ENCODE data around the gene RAC2. TPM values are rescaled to one million over a fixed set of nuclear protein-coding genes. Genes with fewer than 3 reads are reported as not detected.

The RAC2 gene
- total RNA-seq (2014; rRNA removed) (50.5 and 54.5 TPM in 2 replicates), Bru-seq, nascent RNA (percentile 55 among the genes with signal in this experiment), BruChase-seq, experiment 1, labeled RNA remaining after a 6-hour chase (percentile 65 among the genes with signal in this experiment), BruChase-seq, experiment 2, labeled RNA remaining after a 2-hour chase (percentile 49 among the genes with signal in this experiment)
- long read RNA-seq, transcript RAC2-201 (7 exons, 1,482 nt), result major isoform, 19 of 31 reads
- long read RNA-seq, partial matches to known transcripts, result 3 of 31 reads
- long read RNA-seq, other reads (novel, unspliced or antisense), result 8 of 31 reads

DNA sequence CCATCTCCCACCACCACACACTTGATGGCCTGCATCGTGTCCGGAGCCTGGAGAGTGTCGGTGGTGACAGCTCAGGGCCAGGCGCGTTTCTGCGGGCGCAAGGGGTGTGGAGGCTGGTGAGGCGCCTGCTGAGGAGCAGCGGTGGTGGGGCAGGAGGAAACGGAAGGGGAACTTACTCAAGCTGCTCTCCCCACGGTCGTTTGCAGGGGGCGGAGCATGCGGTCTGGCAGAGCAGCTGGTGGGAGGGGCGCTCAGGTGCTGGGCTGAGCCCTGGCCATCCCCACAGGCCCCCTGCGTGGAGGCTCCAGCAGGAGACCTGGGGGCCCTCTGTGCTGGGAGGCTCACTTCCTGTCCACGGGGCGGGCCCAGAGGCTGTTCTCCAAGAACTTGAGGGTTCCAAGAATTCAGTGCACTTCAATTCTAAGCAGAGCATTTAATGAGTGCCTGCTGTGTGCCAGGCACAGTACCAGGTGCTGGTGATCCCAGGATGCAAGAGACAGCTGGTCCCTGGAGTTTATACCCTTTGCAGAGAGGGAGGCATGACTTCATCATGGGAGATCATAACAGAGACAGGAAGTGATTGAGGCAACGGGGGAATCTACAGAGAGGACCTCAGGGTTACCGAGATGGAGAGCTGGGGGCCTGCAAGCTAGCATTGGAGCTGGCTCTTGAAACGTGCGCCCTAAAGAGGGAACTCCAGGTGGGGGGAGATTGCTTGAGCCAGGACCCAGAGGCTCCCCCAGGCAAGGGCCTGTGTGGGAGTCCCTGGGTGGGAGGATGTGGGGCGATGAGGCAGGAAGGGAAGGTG, at the start of gene RAC2:
Gene RAC2 (minus strand): TSS at position 156 of the 808 bp plus-strand sequence. CDS start 121 bp downstream, at position 35.
- no peaks in the 10 kb centered on the region for H4K20me1 ChIP-seq (ENCODE audit: low read length)
- no peaks in the 10 kb centered on the region for H3K9me2 ChIP-seq (replicated peaks; ENCODE audit: low read length)
- H2AFZ ChIP-seq (ENCODE audit: low read length), result peak within 1 kb of the TSS; percentile 58
- POLR2A ChIA-PET (ENCODE audit: unreplicated experiment), result no interaction called here
- no peaks in the 10 kb centered on the region for H3K9me3 ChIP-seq (ENCODE audit: low read length)
- DNase-seq (peak; percentile 73), ATAC-seq (peak; percentile 82)
- H3K4me3 ChIP-seq (ENCODE audit: low read length), result peak within 1 kb of the TSS; percentile 93
- H3K4me1 ChIP-seq (ENCODE audit: insufficient read depth, low read length), result peaks cover 30% of the 10 kb centered on the region
- CTCF ChIA-PET, result interaction anchor here (0.9 kb wide), 1 partner anchor 14 kb away, joined by 4 read pairs; no protein-coding TSS in a partner anchor
- peaks cover 24% of the 10 kb centered on the region for H3K79me2 ChIP-seq (ENCODE audit: low read length)
- no TSS peak for BruUV-seq (replicated peaks)
- peak within 1 kb of the TSS; percentile 72 for H3K9ac ChIP-seq (ENCODE audit: low read length)
- intact Hi-C loops (cut with micrococcal nuclease), result no loop called here
- no peaks in the 10 kb centered on the region for H3K36me3 ChIP-seq (ENCODE audit: low read depth, low read length)
- H3K27me3 ChIP-seq (ENCODE audit: low read length), result no peaks in the 10 kb centered on the region
- TF ChIP-seq EZH2 (IDR thresholded peaks at IDR 0.05; ENCODE audit: low read length, unreplicated experiment), result no peak
- TF ChIP-seq EZH2phosphoT487 (IDR thresholded peaks at IDR 0.05; ENCODE audit: borderline replicate concordance, low read length), result no peak
- TF ChIP-seq, protein P1, sequence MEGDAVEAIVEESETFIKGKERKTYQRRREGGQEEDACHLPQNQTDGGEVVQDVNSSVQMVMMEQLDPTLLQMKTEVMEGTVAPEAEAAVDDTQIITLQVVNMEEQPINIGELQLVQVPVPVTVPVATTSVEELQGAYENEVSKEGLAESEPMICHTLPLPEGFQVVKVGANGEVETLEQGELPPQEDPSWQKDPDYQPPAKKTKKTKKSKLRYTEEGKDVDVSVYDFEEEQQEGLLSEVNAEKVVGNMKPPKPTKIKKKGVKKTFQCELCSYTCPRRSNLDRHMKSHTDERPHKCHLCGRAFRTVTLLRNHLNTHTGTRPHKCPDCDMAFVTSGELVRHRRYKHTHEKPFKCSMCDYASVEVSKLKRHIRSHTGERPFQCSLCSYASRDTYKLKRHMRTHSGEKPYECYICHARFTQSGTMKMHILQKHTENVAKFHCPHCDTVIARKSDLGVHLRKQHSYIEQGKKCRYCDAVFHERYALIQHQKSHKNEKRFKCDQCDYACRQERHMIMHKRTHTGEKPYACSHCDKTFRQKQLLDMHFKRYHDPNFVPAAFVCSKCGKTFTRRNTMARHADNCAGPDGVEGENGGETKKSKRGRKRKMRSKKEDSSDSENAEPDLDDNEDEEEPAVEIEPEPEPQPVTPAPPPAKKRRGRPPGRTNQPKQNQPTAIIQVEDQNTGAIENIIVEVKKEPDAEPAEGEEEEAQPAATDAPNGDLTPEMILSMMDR (conservative IDR thresholded peaks at IDR 0.05; ENCODE audit: low read depth, low read length), result no peak
- H3F3A ChIP-seq (ENCODE audit: low read length, unreplicated experiment), result no peaks in the 10 kb centered on the region
- H3K4me2 ChIP-seq (ENCODE audit: low read length), result peak within 1 kb of the TSS; percentile 95
- peak within 1 kb of the TSS; percentile 50 for H3K27ac ChIP-seq (ENCODE audit: low read length)

GRCh38 chr22:37293172-37293571, 49.1 kb upstream of the RAC2 start:
- no peak overlapping the region for H3K27ac ChIP-seq (ENCODE audit: low read length)

More at GRCh38 chr22:37293172-37293571, 49.1 kb upstream of the RAC2 start:
- Histone ChIP-seq H3K9me2 (replicated peaks; ENCODE audit: low read length) (no peaks in the 10 kb centered on the region), H3K9me3 (ENCODE audit: low read length) (no peaks in the 10 kb centered on the region), H3K27me3 (ENCODE audit: low read length) (no peaks in the 10 kb centered on the region), H3F3A (ENCODE audit: low read length, unreplicated experiment) (no peaks in the 10 kb centered on the region), H2AFZ (ENCODE audit: low read length) (no peak overlapping the region), H3K4me3 (ENCODE audit: low read length) (no peak overlapping the region), H3K36me3 (ENCODE audit: low read depth, low read length) (no peaks in the 10 kb centered on the region), H3K4me2 (ENCODE audit: low read length) (no peak overlapping the region), H4K20me1 (ENCODE audit: low read length) (no peaks in the 10 kb centered on the region), H3K9ac (ENCODE audit: low read length) (no peak overlapping the region), H3K79me2 (ENCODE audit: low read length) (no peaks in the 10 kb centered on the region), H3K4me1 (ENCODE audit: insufficient read depth, low read length) (peaks cover 22% of the 10 kb centered on the region)
- DNase-seq (no peak), ATAC-seq (no peak)
- no TSS peak for BruUV-seq (replicated peaks)
- ChIA-PET POLR2A (ENCODE audit: unreplicated experiment) (no interaction called here), CTCF (no interaction called here)
- TF ChIP-seq EZH2 (IDR thresholded peaks at IDR 0.05; ENCODE audit: low read length, unreplicated experiment) (no peak), EZH2phosphoT487 (IDR thresholded peaks at IDR 0.05; ENCODE audit: borderline replicate concordance, low read length) (no peak)
- TF ChIP-seq, protein P1 (conservative IDR thresholded peaks at IDR 0.05; ENCODE audit: low read depth, low read length), result no peak
- intact Hi-C loops (cut with micrococcal nuclease), result no loop called here
